Tongue (tissue), 2 donors: Measurements from ENCODE around the gene LAMP5. TPM values are rescaled to one million over a fixed set of nuclear protein-coding genes. Genes with fewer than 3 reads are reported as not detected.

Source experiments
- DNase-seq: peaks from one replicate; pipeline ENCODE4 v3.0.0-alpha.2; 2015
- total RNA-seq: library from RNA; depleted of rRNA; stranded (reverse); fragments of >200 nt; gene quantifications from one replicate; pipeline ENCODE4 v1.2.3, GENCODE V29; 2014

LAMP5 gene
- 1.7 TPM for total RNA-seq

- peak; percentile 75 for DNase-seq
These were observed at the start of gene LAMP5 for GRCh38 chr20:9514461-9515213. Gene LAMP5 (plus strand): TSS chr20:9514590. CDS start chr20:9514853, 263 bp downstream.

- no peak for DNase-seq
These were observed 46.4 kb upstream of the LAMP5 start for GRCh38 chr20:9467995-9468394.

GRCh38 chr20:9474835-9475415 is 39.5 kb upstream of the LAMP5 start:
- no peak for DNase-seq

- DNase-seq: no peak
These were observed 38.9 kb upstream of the LAMP5 start for GRCh38 chr20:9475456-9475855.

GRCh38 chr20:9476174-9476573 is 38.2 kb upstream of the LAMP5 start:
- DNase-seq: no peak

- DNase-seq: no peak
These were observed 37.8 kb upstream of the LAMP5 start for GRCh38 chr20:9476637-9477036.

GRCh38 chr20:9478771-9479170 is 35.6 kb upstream of the LAMP5 start:
- no peak for DNase-seq

GRCh38 chr20:9480066-9480465 is 34.3 kb upstream of the LAMP5 start:
- DNase-seq: peak; percentile 22

GRCh38 chr20:9482180-9482579 is 32.2 kb upstream of the LAMP5 start:
- no peak for DNase-seq

GRCh38 chr20:9483131-9483530 is 31.3 kb upstream of the LAMP5 start:
- no peak for DNase-seq

- no peak for DNase-seq
These were observed 28.6 kb upstream of the LAMP5 start for GRCh38 chr20:9485614-9486340.

- DNase-seq: no peak
These were observed 27.2 kb upstream of the LAMP5 start for GRCh38 chr20:9487231-9487630.

- peak; percentile 37 for DNase-seq
These were observed 26.3 kb upstream of the LAMP5 start for GRCh38 chr20:9488063-9488462.

GRCh38 chr20:9490161-9490560 is 24.2 kb upstream of the LAMP5 start:
- DNase-seq: no peak

- no peak for DNase-seq
These were observed 23.8 kb upstream of the LAMP5 start for GRCh38 chr20:9490631-9491030.

- DNase-seq: no peak
These were observed 23.1 kb upstream of the LAMP5 start for GRCh38 chr20:9491324-9491723.

- DNase-seq: no peak
These were observed 22.3 kb upstream of the LAMP5 start for GRCh38 chr20:9492067-9492466.

- DNase-seq: no peak
These were observed 20.6 kb upstream of the LAMP5 start for GRCh38 chr20:9493803-9494202.

GRCh38 chr20:9495701-9496100 is 18.7 kb upstream of the LAMP5 start:
- no peak for DNase-seq

GRCh38 chr20:9496155-9496554 is 18.2 kb upstream of the LAMP5 start:
- DNase-seq: no peak

GRCh38 chr20:9498322-9498721 is 16.1 kb upstream of the LAMP5 start:
- DNase-seq: no peak

- DNase-seq: no peak
These were observed 15.1 kb upstream of the LAMP5 start for GRCh38 chr20:9499126-9499899.

- DNase-seq: no peak
These were observed 14.3 kb upstream of the LAMP5 start for GRCh38 chr20:9500121-9500520.
